Measurements from ENCODE around the gene DUXB.

Gene DUXB

DNA sequence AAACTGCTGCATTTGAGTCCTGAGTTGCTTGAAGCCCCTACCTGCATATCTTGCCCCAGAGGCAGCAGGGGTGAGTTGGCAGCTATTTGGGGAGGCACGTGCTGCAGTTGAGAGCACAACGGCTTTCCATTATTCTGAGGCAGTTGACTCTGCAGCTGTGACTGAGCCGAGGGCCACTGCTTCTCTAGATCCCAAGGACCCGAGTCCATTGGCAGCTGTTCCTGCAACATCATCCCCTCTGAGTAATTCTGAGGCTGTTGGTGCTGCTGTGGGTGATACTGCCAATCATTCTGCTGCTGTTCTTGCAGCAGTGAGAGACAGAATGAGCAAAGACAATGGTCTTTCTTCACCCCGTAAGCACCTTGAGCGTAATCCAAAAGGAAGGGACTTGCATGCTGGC lies 40.9 kb downstream of the DUXB start:
- no peak overlapping the region for H3K27ac ChIP-seq (ENCODE audit: low read depth, low read length)
- H3K27me3 ChIP-seq (ENCODE audit: control insufficient read depth in 1 of 2, insufficient read depth in 2 of 2, low read length in 2 of 2), result no peaks in the 10 kb centered on the region
- no peak overlapping the region for H3K4me3 ChIP-seq (ENCODE audit: low read depth in 1 of 2, low read length in 2 of 2)
- H3K9me3 ChIP-seq (ENCODE audit: low read length), result no peaks in the 10 kb centered on the region
- peaks cover 30% of the 10 kb centered on the region for H3K36me3 ChIP-seq (ENCODE audit: insufficient read depth, low read length)
- no peak overlapping the region for H3K9ac ChIP-seq (ENCODE audit: low read length)
- H3K4me1 ChIP-seq (ENCODE audit: insufficient read depth, low read length), result no peaks in the 10 kb centered on the region

DNA sequence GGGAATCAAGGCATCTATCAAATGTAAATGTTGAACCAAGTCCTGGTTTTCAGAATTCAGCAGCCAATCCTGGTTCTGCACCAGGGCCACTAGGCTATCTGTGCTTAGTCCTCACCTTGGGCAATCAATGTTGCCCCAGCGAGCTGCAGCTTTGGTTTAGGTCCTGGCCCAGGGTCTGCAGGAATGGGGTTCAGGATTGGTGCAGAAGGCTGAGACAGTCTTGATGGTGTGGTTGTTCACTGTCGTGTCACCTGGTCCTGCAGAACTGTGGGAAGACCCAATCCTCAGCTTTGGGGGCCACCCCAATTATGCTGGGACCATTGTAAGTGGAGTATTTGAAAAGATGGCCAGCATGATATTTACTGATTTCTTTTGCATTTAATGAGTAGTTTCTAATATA lies 43.1 kb downstream of the DUXB start:
- H3K4me3 ChIP-seq (ENCODE audit: low read depth in 1 of 2, low read length in 2 of 2), result no peak overlapping the region
- H3K36me3 ChIP-seq (ENCODE audit: insufficient read depth, low read length), result peaks cover 40% of the 10 kb centered on the region
- no peak overlapping the region for H3K9ac ChIP-seq (ENCODE audit: low read length)
- peaks cover 9% of the 10 kb centered on the region for H3K4me1 ChIP-seq (ENCODE audit: insufficient read depth, low read length)
- H3K9me3 ChIP-seq (ENCODE audit: low read length), result no peaks in the 10 kb centered on the region
- H3K27ac ChIP-seq (ENCODE audit: low read depth, low read length), result no peak overlapping the region
- H3K27me3 ChIP-seq (ENCODE audit: control insufficient read depth in 1 of 2, insufficient read depth in 2 of 2, low read length in 2 of 2), result no peaks in the 10 kb centered on the region

DNA sequence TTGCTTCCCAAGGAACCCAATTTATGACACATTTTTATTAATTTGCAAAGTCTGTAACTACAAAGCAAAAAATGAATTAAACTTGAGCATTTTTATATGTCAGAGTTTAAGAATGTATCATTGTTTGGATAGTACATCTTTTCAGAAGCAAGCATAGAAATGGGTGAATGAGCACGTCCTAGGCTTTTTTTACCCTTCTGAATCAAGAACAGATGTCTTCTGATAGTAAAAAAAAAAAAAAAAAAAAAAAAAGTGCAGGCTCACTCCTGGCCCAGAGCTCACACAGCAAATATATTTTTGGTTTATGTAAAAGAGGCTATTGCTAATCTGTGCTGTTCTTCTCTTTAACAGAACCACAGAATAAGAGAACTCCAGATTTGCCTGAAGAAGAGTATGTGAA lies 47.3 kb downstream of the DUXB start:
- H3K27ac ChIP-seq (ENCODE audit: low read depth, low read length), result no peak overlapping the region

DNA sequence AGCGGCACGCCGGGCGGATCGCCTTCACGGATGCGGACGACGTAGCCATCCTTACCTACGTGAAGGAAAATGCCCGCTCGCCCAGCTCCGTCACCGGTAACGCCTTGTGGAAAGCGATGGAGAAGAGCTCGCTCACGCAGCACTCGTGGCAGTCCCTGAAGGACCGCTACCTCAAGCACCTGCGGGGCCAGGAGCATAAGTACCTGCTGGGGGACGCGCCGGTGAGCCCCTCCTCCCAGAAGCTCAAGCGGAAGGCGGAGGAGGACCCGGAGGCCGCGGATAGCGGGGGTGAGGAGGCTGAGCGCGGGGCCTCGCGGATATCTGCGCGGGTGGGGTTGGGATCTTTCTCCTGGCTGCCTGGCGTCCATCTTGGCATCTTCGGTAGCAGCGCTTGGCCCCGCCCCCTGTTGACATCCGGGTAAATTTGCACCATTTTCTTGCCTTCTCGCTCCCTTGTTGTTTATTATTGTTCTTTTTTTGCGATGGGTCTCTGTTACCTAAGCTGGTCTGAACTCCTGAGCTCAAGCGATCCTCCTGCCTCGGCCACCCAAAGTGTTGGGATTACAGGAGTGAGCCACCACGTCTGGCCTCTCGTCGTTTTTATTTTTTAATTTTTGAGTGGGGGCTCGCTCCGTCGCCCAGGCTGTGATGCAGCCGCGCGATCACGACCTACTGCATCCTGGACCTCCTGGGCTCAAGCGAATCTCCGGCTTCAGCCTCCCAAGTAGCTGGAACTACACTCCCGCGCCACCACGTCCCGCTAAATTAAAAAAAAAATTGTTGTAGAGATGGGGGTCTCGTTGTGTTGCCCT lies 52.8 kb downstream of the DUXB start:
- peaks cover 20% of the 10 kb centered on the region for H3K36me3 ChIP-seq (ENCODE audit: insufficient read depth, low read length)
- no peaks in the 10 kb centered on the region for H3K9me3 ChIP-seq (ENCODE audit: low read length)
- peak overlapping the region; percentile 93 for H3K9ac ChIP-seq (ENCODE audit: low read length)
- H3K27ac ChIP-seq (ENCODE audit: low read depth, low read length), result peak overlapping the region; percentile 98
- peaks cover 59% of the 10 kb centered on the region for H3K4me1 ChIP-seq (ENCODE audit: insufficient read depth, low read length)
- peak overlapping the region; percentile 73 to 91 for H3K4me3 ChIP-seq (ENCODE audit: low read depth in 1 of 2, low read length in 2 of 2)
- no peaks in the 10 kb centered on the region for H3K27me3 ChIP-seq (ENCODE audit: control insufficient read depth in 1 of 2, insufficient read depth in 2 of 2, low read length in 2 of 2)

More for the DNA sequence above, 47.3 kb downstream of the DUXB start:
- Histone ChIP-seq H3K27me3 (ENCODE audit: control insufficient read depth in 1 of 2, insufficient read depth in 2 of 2, low read length in 2 of 2) (no peaks in the 10 kb centered on the region), H3K4me3 (ENCODE audit: low read depth in 1 of 2, low read length in 2 of 2) (no peak overlapping the region), H3K9ac (ENCODE audit: low read length) (no peak overlapping the region), H3K9me3 (ENCODE audit: low read length) (no peaks in the 10 kb centered on the region), H3K36me3 (ENCODE audit: insufficient read depth, low read length) (peaks cover 40% of the 10 kb centered on the region), H3K4me1 (ENCODE audit: insufficient read depth, low read length) (peaks cover 36% of the 10 kb centered on the region)

DNA sequence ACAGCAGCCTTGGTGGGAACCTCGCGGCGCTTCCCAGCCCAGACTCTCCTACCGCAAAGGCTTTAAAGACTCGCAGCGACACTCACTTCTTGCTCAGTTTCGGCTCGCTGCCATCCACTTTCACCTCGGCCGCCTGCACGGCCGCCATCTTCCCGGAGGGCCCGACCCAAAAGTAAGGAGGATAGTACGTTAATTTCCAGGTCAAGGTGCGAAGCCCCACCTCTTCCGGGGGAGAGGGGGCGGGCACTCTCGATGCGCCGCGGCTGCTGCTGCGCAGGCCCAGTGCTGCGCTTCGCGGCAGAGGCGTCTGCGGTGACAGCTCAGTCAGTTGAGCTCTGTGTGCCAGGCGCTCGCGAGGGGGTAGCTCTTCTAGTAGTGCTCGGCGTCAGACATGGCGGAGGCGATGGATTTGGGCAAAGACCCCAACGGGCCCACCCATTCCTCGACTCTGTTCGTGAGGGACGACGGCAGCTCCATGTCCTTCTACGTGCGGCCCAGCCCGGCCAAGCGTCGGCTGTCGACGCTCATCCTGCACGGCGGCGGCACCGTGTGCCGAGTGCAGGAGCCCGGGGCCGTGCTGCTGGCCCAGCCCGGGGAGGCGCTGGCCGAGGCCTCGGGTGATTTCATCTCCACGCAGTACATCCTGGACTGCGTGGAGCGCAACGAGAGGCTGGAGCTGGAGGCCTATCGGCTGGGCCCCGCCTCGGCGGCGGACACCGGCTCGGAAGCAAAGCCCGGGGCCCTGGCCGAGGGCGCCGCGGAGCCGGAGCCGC lies 53.6 kb downstream of the DUXB start, which contains the start of the genes KARS1 and TERF2IP:
Gene KARS1 (minus strand): TSS at position 174 of the 773 bp plus-strand sequence. CDS start 26 bp downstream, at position 148.
Gene TERF2IP (plus strand): TSS at position 282 of the 773 bp plus-strand sequence. CDS start 110 bp downstream, at position 392.
- H3K36me3 ChIP-seq (ENCODE audit: insufficient read depth, low read length), result peaks cover 26% of the 10 kb centered on the region
- H3K9ac ChIP-seq (ENCODE audit: low read length), result peak within 1 kb of the TSS; percentile 93
- peaks cover 51% of the 10 kb centered on the region for H3K4me1 ChIP-seq (ENCODE audit: insufficient read depth, low read length)

DNA sequence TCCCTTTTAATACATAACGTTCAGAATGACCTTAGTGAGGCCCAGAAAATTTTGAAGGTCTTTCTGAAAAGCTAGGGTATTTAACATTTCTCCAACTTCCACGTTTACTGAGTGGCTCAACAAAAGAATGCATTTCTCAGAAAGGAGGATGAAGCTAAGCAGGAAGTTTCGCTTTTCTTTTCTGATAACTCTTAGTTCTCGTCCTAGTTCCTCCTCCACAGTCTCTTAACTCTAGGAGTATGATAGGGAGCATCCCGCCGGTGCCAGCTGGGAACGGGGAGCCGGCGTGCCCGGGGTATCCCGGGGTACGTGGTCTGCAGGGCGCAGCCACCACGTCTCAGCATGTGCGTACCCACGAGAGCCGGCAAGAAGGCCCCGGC lies 54.2 kb downstream of the DUXB start:
- peak overlapping the region; percentile 73 to 91 for H3K4me3 ChIP-seq (ENCODE audit: low read depth in 1 of 2, low read length in 2 of 2)
- H3K9ac ChIP-seq (ENCODE audit: low read length), result peak overlapping the region; percentile 87
- H3K36me3 ChIP-seq (ENCODE audit: insufficient read depth, low read length), result peaks cover 26% of the 10 kb centered on the region
- H3K27me3 ChIP-seq (ENCODE audit: control insufficient read depth in 1 of 2, insufficient read depth in 2 of 2, low read length in 2 of 2), result no peaks in the 10 kb centered on the region
- peaks cover 47% of the 10 kb centered on the region for H3K4me1 ChIP-seq (ENCODE audit: insufficient read depth, low read length)
- H3K9me3 ChIP-seq (ENCODE audit: low read length), result no peaks in the 10 kb centered on the region
- H3K27ac ChIP-seq (ENCODE audit: low read depth, low read length), result peak overlapping the region; percentile 98

More for the DNA sequence above, 53.6 kb downstream of the DUXB start, which contains the start of the genes KARS1 and TERF2IP:
- Histone ChIP-seq H3K27ac (ENCODE audit: low read depth, low read length) (peak within 1 kb of the TSS; percentile 98), H3K9me3 (ENCODE audit: low read length) (no peaks in the 10 kb centered on the region), H3K27me3 (ENCODE audit: control insufficient read depth in 1 of 2, insufficient read depth in 2 of 2, low read length in 2 of 2) (no peaks in the 10 kb centered on the region), H3K4me3 (ENCODE audit: low read depth in 1 of 2, low read length in 2 of 2) (peak within 1 kb of the TSS; percentile 73 to 91)

DNA sequence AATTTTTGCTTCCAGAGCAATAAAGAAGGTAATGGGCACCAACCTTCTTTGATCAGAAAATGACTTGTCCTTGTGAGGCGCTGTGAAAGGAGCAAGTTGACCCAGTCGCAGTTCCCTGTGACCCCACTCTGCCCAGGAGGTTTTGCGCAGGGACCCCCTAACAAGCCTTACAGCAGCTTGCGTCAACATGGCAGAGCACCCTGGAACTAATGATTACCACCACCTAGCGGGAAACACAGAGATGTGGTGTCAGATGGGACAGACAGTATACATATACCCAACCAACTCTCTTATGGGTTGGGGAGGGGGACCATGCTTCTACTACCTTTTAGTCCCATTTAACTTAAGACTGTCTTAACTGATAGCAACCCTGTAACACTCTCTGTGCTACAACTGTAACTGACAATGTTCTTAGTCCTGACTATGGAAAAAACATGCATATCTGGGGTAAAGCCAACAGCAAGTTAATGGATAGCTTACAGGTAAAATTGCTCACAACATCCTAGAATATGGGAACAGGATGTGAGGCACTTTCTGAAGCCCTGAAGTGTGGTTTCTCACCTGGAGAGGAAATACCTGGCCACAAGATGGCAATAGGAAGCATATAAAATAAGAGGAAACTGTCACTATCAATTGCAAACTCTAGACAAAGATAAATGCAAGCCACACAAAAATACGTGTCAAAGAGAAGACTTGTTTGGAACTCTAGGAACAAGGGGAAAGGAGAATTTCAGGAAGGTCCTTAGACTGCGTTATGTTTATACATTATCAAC lies 56.8 kb downstream of the DUXB start:
- peaks cover 49% of the 10 kb centered on the region for H3K36me3 ChIP-seq (ENCODE audit: insufficient read depth, low read length)
- peaks cover 29% of the 10 kb centered on the region for H3K4me1 ChIP-seq (ENCODE audit: insufficient read depth, low read length)
- no peaks in the 10 kb centered on the region for H3K27me3 ChIP-seq (ENCODE audit: control insufficient read depth in 1 of 2, insufficient read depth in 2 of 2, low read length in 2 of 2)
- no peak overlapping the region for H3K27ac ChIP-seq (ENCODE audit: low read depth, low read length)
- H3K9ac ChIP-seq (ENCODE audit: low read length), result no peak overlapping the region
- H3K4me3 ChIP-seq (ENCODE audit: low read depth in 1 of 2, low read length in 2 of 2), result no peak overlapping the region
- no peaks in the 10 kb centered on the region for H3K9me3 ChIP-seq (ENCODE audit: low read length)

Data from muscle layer of colon (tissue), 2 donors.